Lower leg skin (tissue), 4 donors: Measurements from ENCODE around the gene WDR64. TPM values are rescaled to one million over a fixed set of nuclear protein-coding genes. Genes with fewer than 3 reads are reported as not detected.

Source experiments
- DNase-seq, 2 donors: peaks; one replicate each; pipeline ENCODE4 v3.0.0-alpha.2; 2019; ENCODE audit warnings: low spot score in 2 of 2
- H3K4me3 ChIP-seq: fragments of 200-600 bp; sonication (generic); 2 replicates; pipeline ENCODE4 v1.5.1; 2017; ENCODE audit warnings: mild to moderate bottlenecking, low read depth; ENCODE audit not compliant: poor library complexity, severe bottlenecking
- POLR2A ChIP-seq, 2 donors: fragments of 450-650 bp; IDR thresholded peaks; one replicate each; pipeline ENCODE4 v1.6.1; 2016 to 2017; ENCODE audit warnings: antibody characterized with exemption in 2 of 2, mild to moderate bottlenecking in 1 of 2, moderate library complexity in 1 of 2
- WGBS, 2 donors: methylation state at CpG; one replicate each; pipeline ENCODE4 v1.1.5; 2018; 5-methylcytosine and 5-hydroxymethylcytosine counted together
- intact Hi-C: fragments of 100-400 bp; cut with DNase I; formaldehyde crosslinking; loops from one replicate; pipeline ENCODE4 v1.15.0; 2023; ENCODE audit warnings: low total_unique reads
- total RNA-seq, 4 donors: library from RNA; depleted of rRNA; stranded (reverse); fragments of >200 nt; gene quantifications; one replicate each; pipeline ENCODE4 v1.1.0, GENCODE V29; 2016
- TF ChIP-seq, protein P1 (sequence below), 3 donors: fragments of 450-650 bp; IDR thresholded peaks; one replicate each; pipeline ENCODE4 v1.5.1; 2016; ENCODE audit warnings: antibody characterized with exemption in 3 of 3, mild to moderate bottlenecking in 3 of 3, moderate library complexity in 2 of 3

The WDR64 gene
- total RNA-seq, 4 donors from 2014 or later = not detected

GRCh38 chr1:241695246-241696171, 43.4 kb downstream of the WDR64 start:
- no peak overlapping the region for H3K4me3 ChIP-seq
- intact Hi-C loops = no loop called here
- TF ChIP-seq, protein P1, sequence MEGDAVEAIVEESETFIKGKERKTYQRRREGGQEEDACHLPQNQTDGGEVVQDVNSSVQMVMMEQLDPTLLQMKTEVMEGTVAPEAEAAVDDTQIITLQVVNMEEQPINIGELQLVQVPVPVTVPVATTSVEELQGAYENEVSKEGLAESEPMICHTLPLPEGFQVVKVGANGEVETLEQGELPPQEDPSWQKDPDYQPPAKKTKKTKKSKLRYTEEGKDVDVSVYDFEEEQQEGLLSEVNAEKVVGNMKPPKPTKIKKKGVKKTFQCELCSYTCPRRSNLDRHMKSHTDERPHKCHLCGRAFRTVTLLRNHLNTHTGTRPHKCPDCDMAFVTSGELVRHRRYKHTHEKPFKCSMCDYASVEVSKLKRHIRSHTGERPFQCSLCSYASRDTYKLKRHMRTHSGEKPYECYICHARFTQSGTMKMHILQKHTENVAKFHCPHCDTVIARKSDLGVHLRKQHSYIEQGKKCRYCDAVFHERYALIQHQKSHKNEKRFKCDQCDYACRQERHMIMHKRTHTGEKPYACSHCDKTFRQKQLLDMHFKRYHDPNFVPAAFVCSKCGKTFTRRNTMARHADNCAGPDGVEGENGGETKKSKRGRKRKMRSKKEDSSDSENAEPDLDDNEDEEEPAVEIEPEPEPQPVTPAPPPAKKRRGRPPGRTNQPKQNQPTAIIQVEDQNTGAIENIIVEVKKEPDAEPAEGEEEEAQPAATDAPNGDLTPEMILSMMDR (IDR thresholded peaks at IDR 0.05) = no peak
- TF ChIP-seq POLR2A (IDR thresholded peaks at IDR 0.05) = no peak
- WGBS, 2 donors = 76 to 77% methylated on average over 9 of the region's 9 CpGs
- no peak for DNase-seq

- no peak overlapping the region for H3K4me3 ChIP-seq
- intact Hi-C loops = no loop called here
- no peak for DNase-seq
- TF ChIP-seq, protein P1 (IDR thresholded peaks at IDR 0.05) = no peak
- TF ChIP-seq POLR2A (IDR thresholded peaks at IDR 0.05) = no peak
- 82 to 88% methylated on average over 6 of the region's 6 CpGs for WGBS, 2 donors
These were observed 44.2 kb downstream of the WDR64 start for GRCh38 chr1:241696172-241696814.

- no peak for DNase-seq
- intact Hi-C loops = no loop called here
- TF ChIP-seq, protein P1 (IDR thresholded peaks at IDR 0.05) = no peak
- TF ChIP-seq POLR2A (IDR thresholded peaks at IDR 0.05) = no peak
- 90 to 93% methylated on average over 4 of the region's 4 CpGs for whole genome bisulfite sequencing, 2 donors
- H3K4me3 ChIP-seq = no peak overlapping the region
These were observed 44.9 kb downstream of the WDR64 start for GRCh38 chr1:241696815-241697639.

DNA sequence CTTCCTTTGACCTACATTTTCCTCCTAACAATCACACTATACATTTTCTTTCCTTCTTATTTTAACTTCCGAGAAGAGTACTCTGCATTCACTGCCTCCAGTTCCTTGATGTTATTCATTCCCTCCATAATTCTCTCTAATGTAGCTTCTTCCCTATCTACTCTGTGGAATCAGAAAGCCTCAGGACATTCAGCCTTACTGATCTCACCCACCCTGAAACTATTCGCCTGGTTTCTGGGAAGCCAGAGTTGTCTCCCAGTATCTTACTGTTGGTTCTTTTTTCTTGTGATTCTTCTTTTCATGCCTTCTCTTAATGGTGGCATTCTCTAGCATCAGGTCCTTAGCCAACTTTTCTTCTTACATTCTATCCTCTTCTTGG, 45.5 kb downstream of the WDR64 start:
- intact Hi-C loops = no loop called here
- 96 to 97% methylated on average over 1 to 2 of the region's 2 CpGs for WGBS, 2 donors
- TF ChIP-seq, protein P1 (IDR thresholded peaks at IDR 0.05) = no peak
- no peak overlapping the region for H3K4me3 ChIP-seq
- DNase-seq = no peak

DNA sequence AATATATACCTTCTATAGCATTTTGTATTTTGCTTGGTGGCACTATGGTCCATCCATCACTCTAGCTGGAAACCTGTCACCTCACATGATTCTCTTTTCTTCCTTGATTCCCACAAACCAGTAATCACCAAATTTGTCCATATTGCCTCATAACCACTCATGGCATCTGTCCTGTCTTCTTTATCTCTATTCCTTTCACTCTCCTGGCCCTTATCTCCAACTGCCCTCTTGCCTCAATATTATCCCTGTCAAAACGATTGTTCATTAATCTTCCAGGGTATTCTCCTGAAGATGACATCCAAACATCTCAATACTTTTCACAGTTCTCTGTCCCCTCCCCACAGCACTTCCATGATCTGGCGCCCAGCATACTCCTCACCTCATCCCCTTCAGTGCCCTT, 46.1 kb downstream of the WDR64 start:
- TF ChIP-seq POLR2A (IDR thresholded peaks at IDR 0.05) = no peak
- whole genome bisulfite sequencing, 2 donors = 82 to 90% methylated on average over 2 of the region's 2 CpGs
- no peak overlapping the region for H3K4me3 ChIP-seq
- intact Hi-C loops = no loop called here
- DNase-seq = no peak
